Measurements from ENCODE around the gene PDSS2. TPM values are rescaled to one million over a fixed set of nuclear protein-coding genes. Genes with fewer than 3 reads are reported as not detected.
A peak's percentile ranks its signal among the peaks of the same experiment; 100 is the strongest.

Gene PDSS2
- total RNA-seq, 1 donor from 2014 or later, result 14.9 TPM

DNA sequence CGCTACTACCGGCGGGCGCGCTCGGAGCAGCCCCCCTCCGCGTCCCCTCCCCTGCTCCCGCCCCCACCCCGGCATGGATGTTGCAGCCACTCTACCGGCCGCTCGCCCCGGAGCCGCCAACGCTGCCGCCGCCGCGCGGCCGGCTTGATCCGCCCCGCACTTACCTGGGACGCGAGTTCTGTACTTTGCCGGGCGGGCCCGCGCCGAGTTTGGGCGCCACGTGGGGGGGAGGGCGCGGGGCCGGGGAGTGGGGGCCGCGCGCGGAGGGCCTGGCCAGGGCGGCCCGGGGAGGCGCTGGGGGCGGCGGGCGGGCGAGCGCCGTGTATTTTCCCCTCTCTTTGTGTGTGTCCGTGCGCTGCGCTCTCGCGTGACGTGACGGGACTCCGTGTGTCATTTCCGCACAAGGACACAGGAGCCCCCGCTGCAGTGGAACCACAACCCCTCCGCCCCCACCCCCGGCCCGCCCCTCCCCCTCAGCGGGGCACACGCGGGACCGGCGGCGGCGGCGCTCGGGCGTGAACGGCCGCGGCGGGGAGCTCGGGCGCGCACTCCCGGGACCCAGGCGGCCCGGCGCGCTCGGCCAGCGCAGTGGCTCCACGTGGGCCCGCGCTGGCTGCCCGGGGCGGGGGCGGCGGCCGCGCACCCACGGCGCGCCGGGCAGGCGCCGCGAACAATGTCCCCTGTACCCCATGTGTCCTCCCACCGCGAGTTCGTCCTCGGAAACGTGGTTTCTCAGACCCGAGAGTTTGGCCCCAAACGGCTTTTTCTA lies 344.3 kb downstream of the PDSS2 start, which contains the start of gene BEND3:
TSS of gene BEND3 (minus strand) at position 590 of the 769 bp plus-strand sequence. CDS start 16,230 bp downstream, outside the sequence.
- peak; percentile 81 for DNase-seq (ENCODE audit: low spot score)
- H2AFZ ChIP-seq (replicated peaks), result peak within 1 kb of the TSS; percentile 88
- peaks cover 9% of the 10 kb centered on the region for H3K36me3 Mint-ChIP-seq

DNA sequence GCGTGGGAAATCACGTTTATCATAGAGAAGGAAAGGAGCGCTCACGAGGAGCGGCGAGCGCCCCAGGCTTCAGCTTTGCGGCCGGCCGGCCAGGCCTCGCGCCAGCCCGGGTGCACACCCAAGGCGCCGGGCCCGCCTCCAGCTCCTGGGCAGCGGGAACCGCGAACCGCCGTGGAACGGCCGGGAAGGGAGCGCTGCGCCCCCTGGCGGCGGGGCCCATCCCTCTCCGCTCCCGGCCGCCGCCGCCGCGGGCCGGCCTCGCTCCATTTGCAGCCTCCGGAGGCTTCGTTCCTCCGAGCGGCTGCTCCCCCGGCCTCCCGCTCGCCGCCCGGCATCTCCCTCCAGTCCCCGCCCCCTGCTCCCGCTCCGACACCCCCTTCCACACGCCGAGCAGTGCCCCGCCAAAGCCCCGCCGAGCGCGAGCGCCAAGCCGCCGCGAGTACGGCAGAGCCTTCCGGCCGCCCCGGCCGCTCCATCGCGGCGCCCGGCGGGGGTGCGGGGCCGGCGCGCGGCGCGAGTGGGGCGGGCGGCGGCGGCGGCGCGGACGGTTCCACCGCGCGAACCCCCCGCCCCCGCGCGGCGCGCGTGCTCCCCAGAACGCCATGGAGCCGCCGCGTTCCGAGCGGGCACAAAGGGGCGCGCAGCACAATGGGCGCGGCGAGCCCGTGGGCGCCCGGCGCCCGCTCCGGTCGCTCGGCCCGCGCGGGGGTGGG lies 345.0 kb downstream of the PDSS2 start:
- Mint-ChIP-seq H3K27ac (peak overlapping the region; percentile 89), H3K4me3 (peak overlapping the region; percentile 91), H3K36me3 (peaks cover 10% of the 10 kb centered on the region), H3K27me3 (ENCODE audit: insufficient read depth, low read depth) (peaks cover 8% of the 10 kb centered on the region), H3K4me1 (peaks cover 31% of the 10 kb centered on the region), H3K9me3 (no peaks in the 10 kb centered on the region)
- Histone ChIP-seq H3K79me2 (ENCODE audit: low read depth) (peaks cover 44% of the 10 kb centered on the region), H3K9me3 (ENCODE audit: low read depth) (no peaks in the 10 kb centered on the region), H3K9ac (no peak overlapping the region), H3K4me2 (peak overlapping the region; percentile 73), H3K27ac (peak overlapping the region; percentile 86), H4K20me1 (ENCODE audit: low read depth) (no peaks in the 10 kb centered on the region), H3K36me3 (no peaks in the 10 kb centered on the region), H3F3A (ENCODE audit: low read depth) (peaks cover 39% of the 10 kb centered on the region), H2AFZ (replicated peaks) (peak overlapping the region; percentile 20), H3K4me1 (peaks cover 16% of the 10 kb centered on the region), H3K4me3 (peak overlapping the region; percentile 87), H3K27me3 (no peaks in the 10 kb centered on the region)
- TF ChIP-seq EZH2phosphoT487 (IDR thresholded peaks at IDR 0.05), result no peak
- TF ChIP-seq, protein P1, sequence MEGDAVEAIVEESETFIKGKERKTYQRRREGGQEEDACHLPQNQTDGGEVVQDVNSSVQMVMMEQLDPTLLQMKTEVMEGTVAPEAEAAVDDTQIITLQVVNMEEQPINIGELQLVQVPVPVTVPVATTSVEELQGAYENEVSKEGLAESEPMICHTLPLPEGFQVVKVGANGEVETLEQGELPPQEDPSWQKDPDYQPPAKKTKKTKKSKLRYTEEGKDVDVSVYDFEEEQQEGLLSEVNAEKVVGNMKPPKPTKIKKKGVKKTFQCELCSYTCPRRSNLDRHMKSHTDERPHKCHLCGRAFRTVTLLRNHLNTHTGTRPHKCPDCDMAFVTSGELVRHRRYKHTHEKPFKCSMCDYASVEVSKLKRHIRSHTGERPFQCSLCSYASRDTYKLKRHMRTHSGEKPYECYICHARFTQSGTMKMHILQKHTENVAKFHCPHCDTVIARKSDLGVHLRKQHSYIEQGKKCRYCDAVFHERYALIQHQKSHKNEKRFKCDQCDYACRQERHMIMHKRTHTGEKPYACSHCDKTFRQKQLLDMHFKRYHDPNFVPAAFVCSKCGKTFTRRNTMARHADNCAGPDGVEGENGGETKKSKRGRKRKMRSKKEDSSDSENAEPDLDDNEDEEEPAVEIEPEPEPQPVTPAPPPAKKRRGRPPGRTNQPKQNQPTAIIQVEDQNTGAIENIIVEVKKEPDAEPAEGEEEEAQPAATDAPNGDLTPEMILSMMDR (IDR thresholded peaks at IDR 0.05), result peak; percentile 80
- DNase-seq (ENCODE audit: low spot score), result peak; percentile 94

More for the DNA sequence above, 344.3 kb downstream of the PDSS2 start, which contains the start of gene BEND3:
- Mint-ChIP-seq H3K27ac (peak within 1 kb of the TSS; percentile 99), H3K27me3 (ENCODE audit: insufficient read depth, low read depth) (peaks cover 8% of the 10 kb centered on the region), H3K4me3 (peak within 1 kb of the TSS; percentile 96), H3K9me3 (no peaks in the 10 kb centered on the region), H3K4me1 (peaks cover 31% of the 10 kb centered on the region)
- no peaks in the 10 kb centered on the region for H4K20me1 ChIP-seq (ENCODE audit: low read depth)
- peak within 1 kb of the TSS; percentile 98 for H3K27ac ChIP-seq
- no peaks in the 10 kb centered on the region for H3K27me3 ChIP-seq
- peak within 1 kb of the TSS; percentile 87 for H3K4me3 ChIP-seq
- peak within 1 kb of the TSS; percentile 80 for H3K4me2 ChIP-seq
- H3F3A ChIP-seq (ENCODE audit: low read depth), result peaks cover 39% of the 10 kb centered on the region
- H3K9me3 ChIP-seq (ENCODE audit: low read depth), result no peaks in the 10 kb centered on the region
- no peak within 1 kb of the TSS for H3K9ac ChIP-seq
- no peak for TF ChIP-seq EZH2phosphoT487 (IDR thresholded peaks at IDR 0.05)
- TF ChIP-seq, protein P1 (IDR thresholded peaks at IDR 0.05), result no peak
- no peak for TF ChIP-seq EZH2 (IDR thresholded peaks at IDR 0.05)
- H3K4me1 ChIP-seq, result peaks cover 16% of the 10 kb centered on the region
- H3K79me2 ChIP-seq (ENCODE audit: low read depth), result peaks cover 41% of the 10 kb centered on the region
- no peaks in the 10 kb centered on the region for H3K36me3 ChIP-seq

DNA sequence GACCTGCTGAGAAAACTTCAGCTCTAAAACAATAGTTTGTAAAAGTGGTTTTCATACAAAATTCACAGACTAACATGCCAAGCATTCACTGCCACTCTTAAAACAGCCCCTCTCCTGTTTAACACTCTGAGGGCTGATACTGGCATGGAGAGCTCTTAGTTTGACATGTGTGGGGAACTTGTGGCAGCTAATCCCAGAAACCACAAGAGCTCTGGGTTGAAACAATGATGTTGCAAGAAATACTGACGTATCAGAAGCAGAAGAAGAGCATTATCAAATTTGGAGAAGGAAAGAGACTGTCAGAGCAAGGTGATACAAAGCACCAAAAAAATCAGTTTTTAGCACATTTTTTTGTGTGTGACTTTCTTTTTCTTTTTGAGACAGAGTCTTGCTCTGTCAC lies 349.2 kb downstream of the PDSS2 start:
- no peak for DNase-seq (ENCODE audit: low spot score)
- TF ChIP-seq EZH2 (IDR thresholded peaks at IDR 0.05), result no peak
- no peak for TF ChIP-seq EZH2phosphoT487 (IDR thresholded peaks at IDR 0.05)
- TF ChIP-seq, protein P1 (IDR thresholded peaks at IDR 0.05), result no peak
- Histone ChIP-seq H4K20me1 (ENCODE audit: low read depth) (no peaks in the 10 kb centered on the region), H3K4me2 (no peak overlapping the region), H3K27me3 (no peaks in the 10 kb centered on the region), H3K9me3 (ENCODE audit: low read depth) (no peaks in the 10 kb centered on the region), H3K79me2 (ENCODE audit: low read depth) (peaks cover 79% of the 10 kb centered on the region), H3K36me3 (no peaks in the 10 kb centered on the region), H3K4me1 (peaks cover 19% of the 10 kb centered on the region), H2AFZ (replicated peaks) (no peak overlapping the region), H3K27ac (no peak overlapping the region), H3F3A (ENCODE audit: low read depth) (peaks cover 20% of the 10 kb centered on the region), H3K9ac (no peak overlapping the region), H3K4me3 (no peak overlapping the region)
- Mint-ChIP-seq H3K36me3 (peaks cover 10% of the 10 kb centered on the region), H3K9me3 (no peaks in the 10 kb centered on the region), H3K4me3 (no peak overlapping the region), H3K4me1 (peaks cover 28% of the 10 kb centered on the region), H3K27ac (peak overlapping the region; percentile 34), H3K27me3 (ENCODE audit: insufficient read depth, low read depth) (peaks cover 5% of the 10 kb centered on the region)
